ENCODE measurements around the gene MLXIP.
A peak's percentile ranks its signal among the peaks of the same experiment; 100 is the strongest.
"Not testable (repeated sequence)": the region's sequence is repeated elsewhere in the genome, so short reads cannot be mapped to it uniquely, and the experiment has no call there.

Gene MLXIP, protein sequence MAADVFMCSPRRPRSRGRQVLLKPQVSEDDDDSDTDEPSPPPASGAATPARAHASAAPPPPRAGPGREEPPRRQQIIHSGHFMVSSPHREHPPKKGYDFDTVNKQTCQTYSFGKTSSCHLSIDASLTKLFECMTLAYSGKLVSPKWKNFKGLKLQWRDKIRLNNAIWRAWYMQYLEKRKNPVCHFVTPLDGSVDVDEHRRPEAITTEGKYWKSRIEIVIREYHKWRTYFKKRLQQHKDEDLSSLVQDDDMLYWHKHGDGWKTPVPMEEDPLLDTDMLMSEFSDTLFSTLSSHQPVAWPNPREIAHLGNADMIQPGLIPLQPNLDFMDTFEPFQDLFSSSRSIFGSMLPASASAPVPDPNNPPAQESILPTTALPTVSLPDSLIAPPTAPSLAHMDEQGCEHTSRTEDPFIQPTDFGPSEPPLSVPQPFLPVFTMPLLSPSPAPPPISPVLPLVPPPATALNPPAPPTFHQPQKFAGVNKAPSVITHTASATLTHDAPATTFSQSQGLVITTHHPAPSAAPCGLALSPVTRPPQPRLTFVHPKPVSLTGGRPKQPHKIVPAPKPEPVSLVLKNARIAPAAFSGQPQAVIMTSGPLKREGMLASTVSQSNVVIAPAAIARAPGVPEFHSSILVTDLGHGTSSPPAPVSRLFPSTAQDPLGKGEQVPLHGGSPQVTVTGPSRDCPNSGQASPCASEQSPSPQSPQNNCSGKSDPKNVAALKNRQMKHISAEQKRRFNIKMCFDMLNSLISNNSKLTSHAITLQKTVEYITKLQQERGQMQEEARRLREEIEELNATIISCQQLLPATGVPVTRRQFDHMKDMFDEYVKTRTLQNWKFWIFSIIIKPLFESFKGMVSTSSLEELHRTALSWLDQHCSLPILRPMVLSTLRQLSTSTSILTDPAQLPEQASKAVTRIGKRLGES

DNA sequence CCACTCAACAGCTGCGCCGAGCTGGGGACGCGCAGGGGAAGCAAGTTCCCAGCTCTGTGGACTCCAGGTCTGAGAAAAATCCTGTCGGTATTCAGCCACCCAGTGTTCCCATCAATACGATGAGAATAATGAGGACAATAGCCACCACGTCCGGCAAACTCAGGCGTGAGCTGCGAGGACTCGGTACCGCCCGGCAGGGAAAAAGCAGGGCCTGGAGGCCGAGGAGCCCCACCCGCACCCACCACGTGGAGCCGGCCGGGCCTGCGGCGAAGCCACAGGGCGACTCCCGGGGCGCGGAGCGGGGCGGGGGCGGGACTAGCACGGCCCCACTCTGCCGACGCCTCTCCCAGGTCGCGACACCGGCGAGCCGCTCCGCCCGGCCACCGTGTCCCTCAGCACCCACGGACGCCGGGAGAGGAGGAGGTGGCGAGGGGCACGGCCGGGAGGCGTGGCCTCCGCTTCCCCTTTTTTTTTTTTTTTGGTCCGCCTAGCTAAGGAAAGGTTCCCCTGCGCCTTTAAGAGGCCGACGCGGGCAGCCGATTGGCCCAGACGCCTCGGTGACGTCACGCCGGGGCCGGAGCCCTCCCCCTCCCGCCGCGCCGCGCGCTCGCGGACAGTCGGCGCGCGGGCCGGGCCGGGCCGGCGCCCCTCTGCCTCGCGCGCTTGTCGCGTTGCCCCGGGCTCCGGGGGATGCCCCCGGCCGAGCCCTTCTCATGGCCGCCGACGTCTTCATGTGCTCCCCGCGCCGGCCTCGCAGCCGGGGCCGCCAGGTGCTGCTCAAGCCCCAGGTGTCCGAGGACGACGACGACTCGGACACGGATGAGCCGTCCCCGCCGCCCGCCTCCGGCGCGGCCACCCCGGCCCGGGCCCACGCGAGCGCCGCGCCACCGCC, at the start of gene MLXIP:
TSS of gene MLXIP (plus strand) at position 616 of the 892 bp plus-strand sequence. CDS start at position 714, 98 bp downstream.
- DNase-seq (ENCODE audit: low read depth) = peak; percentile 76

DNA sequence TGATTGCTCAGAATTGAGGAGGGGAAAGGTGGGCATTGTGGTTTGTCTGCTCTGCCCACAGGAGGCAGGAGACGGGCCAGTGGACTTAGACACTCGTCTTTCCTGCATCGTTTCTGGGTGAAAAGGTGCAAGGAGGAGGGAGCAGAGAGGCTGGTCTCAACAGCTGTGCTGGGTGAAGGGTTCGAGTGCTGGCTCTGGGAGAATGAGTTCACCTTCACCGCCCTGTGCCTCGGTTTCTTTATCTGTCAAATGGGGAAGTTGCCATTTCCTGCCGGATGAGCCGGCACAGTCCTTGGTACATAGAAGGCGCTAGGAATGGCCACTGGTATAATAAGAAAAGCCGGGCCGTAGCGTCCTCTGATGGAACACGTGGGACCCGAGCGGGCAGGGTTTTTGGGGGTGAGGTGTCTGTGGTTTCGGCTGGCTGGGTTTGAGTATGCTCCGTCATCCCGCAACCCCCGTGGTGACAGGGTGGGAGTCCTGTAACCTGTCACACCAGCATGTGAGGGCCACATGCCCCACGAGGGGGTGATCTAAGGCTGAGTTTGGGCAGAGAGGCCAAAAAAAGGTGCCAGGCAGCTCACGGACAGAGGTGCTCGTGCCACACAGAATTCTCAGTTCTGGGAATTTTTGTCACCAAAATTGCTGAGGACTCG, 49.5 kb upstream of the MLXIP start:
- no peak for DNase-seq (ENCODE audit: low read depth)

GRCh38 chr12:122029620-122030423, 48.7 kb upstream of the MLXIP start:
- no peak for DNase-seq (ENCODE audit: low read depth)

DNA sequence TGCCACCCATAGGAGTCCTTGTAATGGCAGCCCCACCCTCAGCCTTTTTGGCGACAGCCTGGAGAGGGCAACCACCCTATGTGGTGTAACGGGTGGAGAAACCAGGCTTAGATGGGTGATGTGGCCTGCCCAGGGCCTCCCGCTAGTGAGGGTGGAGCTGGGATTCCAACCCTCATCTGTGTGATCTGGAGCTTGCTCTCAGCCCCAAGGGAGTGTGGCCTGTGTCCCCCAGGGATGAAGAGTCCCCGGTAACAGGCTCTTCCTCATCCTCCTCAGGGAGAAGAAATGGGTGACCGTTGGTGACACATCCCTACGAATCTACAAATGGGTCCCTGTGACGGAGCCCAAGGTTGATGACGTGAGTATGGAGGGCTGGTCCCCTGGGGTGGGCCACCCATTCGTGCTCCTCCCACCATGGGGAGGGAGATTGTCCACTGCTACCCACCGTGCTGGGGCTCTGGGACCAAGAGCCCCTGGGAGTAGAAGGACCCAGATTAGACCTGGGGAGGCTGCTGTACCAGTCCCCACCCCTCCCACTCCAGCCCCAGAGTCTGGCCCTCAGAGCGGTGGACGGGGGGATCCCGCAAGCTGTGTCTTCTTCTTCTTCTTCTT, 48.0 kb upstream of the MLXIP start:
- DNase-seq (ENCODE audit: low read depth) = no peak

DNA sequence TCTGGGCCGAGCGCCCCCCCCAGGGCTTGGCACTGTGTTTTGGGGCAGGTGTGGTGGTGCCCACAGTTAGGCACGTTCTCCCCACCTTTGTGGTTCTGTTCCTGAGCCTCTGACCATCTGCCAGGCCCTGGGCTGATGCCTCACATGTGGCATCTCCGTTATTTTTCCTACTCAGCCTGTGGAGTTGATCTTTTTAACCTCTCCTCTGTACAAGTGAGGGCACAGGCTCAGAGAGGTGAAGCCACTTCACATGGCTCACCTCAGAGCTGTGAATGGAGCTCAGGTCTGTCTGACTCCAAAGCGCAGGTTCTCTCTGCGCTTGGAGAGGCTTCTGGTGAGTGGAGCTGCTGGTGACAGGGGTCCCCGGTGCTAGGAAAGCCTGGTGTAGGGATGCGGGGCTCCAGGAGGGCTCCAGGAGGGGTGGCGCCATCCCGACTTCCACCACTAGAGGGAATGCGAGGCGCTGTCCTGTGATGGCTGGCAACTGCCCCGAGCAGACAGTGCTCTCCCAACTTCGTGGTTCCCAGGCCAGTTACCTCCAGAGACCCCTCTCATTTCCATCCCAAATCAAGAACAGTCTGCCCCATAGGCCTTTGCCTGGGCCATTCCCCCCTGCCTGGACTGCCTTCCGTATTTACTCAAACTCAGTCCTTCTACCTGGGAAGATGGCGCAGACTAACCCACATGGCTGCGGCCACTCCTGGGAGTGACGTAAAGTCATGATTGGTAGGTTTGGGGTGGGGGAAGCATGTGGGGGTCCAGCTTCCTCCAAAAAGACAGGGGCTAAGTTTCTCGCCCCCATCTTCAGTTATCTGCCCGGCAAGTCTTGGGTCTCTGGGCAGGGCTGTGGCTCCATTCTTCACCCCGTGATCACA, 47.0 kb upstream of the MLXIP start:
- DNase-seq (ENCODE audit: low read depth) = no peak

DNA sequence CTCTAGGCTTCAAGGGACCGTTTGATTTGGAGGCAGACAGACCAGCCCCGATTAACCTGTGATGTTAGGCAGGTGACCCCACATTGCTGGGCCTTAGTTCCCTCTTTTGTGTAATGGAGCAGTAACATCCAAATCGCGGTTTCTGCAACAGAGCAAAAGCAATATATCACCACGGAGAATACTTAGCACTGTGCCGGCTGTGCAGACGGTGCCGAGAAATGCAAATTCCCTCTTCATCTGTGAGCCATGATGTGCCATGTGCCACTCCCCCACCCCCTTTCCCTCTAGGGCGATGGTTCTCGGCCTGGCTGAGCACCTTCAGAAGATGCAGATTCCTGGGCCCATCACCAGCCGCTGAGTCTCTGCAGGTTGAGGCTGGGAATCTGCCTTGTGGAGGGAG, 46.0 kb upstream of the MLXIP start:
- DNase-seq (ENCODE audit: low read depth) = no peak

- DNase-seq (ENCODE audit: low read depth) = no peak
These were observed 43.3 kb upstream of the MLXIP start for GRCh38 chr12:122035292-122035691.

- DNase-seq (ENCODE audit: low read depth) = no peak
These were observed 42.4 kb upstream of the MLXIP start for GRCh38 chr12:122036153-122036552.

DNA sequence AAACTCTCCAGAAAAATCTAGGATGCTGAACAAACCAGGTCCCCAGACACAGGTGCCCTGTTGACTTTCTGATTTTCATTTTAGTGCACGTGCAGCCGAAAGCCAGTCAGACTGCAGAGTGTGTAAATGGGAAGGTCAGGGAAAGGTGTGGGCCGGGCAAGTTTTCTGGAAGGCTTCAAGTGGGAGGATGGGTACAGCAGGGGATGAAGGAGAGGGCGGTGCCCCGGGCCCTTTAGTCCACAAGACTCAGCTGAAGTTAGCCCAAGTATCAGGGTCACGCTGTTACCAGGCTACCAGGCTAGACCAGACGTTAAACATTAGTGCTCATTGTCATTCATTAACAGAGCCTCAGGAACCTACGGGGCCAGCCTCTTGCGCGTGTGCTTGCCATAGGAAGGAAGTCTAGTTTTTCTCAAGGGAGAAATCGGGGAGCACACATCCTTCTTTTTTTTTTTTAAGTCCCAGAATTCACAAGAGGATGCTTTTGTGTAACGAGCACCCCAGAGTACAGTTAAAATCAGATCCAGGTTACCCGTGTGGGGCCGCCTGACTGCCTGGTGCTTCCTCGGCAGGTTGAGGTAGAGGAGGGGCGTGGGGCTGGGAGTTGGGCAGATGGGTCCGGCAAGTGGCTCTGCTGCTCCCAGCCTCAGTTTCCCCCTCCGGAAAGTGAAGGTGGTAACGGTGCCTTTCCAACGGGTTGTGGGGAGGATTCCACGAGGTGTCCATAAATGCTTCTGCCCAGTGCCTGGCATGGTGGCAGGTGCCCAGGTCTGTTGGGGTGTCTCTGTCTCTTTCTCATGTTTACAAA, 37.8 kb upstream of the MLXIP start:
- DNase-seq (ENCODE audit: low read depth) = no peak

DNA sequence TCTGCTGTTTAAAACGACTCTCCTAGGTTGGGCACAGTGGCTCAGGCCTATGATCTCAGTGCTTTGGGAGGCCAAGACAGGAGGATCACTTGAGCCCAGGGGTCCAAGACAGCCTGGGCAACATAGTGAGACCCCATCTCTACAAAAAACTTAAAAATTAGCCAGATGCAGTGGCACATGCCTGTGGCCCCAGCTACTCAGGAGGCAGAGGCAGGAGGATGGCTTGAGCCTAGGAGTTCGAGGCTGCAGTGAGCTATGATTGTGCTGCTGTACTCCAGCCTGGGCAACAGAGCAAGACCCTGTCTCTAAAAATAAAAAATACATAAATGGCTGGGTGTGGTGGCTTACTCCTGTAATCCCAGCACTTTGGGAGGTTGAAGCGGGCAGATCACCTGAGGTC, 37.1 kb upstream of the MLXIP start:
- not testable (repeated sequence) for DNase-seq (ENCODE audit: low read depth)

GRCh38 chr12:122042910-122043309, 35.6 kb upstream of the MLXIP start:
- no peak for DNase-seq (ENCODE audit: low read depth)

DNA sequence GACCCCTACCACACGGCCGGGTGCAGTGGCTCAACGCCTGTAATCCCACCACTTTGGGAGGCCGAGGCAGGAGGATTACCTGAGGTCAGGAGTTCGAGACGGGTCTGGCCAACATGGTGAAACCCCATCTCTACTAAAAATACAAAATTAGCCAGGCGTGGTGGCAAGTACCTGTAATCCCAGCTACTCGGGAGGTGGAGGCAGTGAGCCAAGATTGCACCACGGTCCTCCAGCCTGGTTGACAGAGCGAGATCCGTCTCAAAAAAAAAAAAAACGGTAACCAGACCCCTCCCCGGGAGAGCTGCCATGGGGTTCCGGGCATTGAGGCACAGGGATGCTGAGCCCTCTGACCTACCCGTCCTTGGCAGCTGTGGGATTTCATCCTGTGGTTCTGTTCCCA, 35.1 kb upstream of the MLXIP start:
- DNase-seq (ENCODE audit: low read depth) = no peak

GRCh38 chr12:122045262-122045661, 33.3 kb upstream of the MLXIP start:
- DNase-seq (ENCODE audit: low read depth) = no peak

- no peak for DNase-seq (ENCODE audit: low read depth)
These were observed 32.4 kb upstream of the MLXIP start for GRCh38 chr12:122046145-122046544.

DNA sequence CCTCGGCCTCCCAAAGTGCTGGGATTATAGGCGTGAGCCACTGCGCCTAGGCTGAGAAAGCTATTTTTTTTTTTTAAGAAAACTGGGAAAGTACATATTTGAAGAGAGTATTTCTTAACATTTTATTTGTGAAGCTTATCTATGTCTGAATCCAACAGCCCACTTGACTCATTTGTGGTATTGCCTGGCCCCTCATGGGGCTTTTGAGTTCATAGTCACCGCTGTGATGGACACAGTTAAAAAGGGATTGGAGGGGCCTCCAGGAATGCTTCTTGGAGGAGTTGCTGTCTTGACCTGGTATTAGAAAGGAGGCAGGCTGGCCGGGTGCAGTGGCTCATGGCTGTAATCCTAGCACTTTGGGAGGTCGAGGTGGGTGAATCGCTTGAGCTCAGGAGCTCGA, 30.4 kb upstream of the MLXIP start:
- DNase-seq (ENCODE audit: low read depth) = no peak

DNA sequence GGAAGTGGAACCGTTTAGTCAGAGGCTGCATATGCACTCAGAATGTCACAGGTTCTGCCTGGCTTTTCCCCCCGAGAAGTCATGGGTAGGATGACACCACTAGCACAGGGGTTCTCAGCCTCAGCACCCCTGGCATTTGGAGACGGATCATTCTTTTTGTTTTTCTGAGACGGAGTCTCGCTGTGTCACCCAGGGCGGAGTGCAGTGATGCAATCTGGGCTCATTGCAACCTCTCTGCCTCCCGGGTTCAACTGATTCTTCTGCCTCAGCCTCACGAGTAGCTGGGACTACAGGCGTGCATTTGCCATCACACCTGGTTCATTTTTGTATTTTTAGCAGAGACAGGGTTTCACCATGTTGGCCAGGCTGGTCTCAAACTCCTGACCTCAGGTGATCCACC, 28.7 kb upstream of the MLXIP start:
- no peak for DNase-seq (ENCODE audit: low read depth)

DNA sequence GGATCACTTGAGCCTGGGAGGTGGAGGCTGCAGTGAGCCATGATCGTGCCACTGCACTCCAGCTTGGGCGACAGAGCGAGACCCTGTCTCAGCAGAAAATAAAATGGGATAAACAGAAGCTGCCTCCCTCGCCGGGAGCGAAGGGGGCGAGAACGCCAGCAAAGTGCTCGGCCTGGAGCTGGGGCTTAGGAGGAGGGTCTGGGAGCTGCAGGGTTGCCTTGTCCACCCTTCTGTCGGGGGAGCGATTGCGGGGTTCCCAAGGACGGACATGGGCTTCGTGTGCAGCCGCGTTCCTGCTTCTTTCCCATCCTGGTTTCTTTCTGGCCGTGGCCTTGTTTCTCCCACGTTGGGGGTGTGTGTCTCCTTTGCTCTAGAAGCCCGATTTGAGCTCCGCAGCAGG, 27.9 kb upstream of the MLXIP start:
- no peak for DNase-seq (ENCODE audit: low read depth)

DNA sequence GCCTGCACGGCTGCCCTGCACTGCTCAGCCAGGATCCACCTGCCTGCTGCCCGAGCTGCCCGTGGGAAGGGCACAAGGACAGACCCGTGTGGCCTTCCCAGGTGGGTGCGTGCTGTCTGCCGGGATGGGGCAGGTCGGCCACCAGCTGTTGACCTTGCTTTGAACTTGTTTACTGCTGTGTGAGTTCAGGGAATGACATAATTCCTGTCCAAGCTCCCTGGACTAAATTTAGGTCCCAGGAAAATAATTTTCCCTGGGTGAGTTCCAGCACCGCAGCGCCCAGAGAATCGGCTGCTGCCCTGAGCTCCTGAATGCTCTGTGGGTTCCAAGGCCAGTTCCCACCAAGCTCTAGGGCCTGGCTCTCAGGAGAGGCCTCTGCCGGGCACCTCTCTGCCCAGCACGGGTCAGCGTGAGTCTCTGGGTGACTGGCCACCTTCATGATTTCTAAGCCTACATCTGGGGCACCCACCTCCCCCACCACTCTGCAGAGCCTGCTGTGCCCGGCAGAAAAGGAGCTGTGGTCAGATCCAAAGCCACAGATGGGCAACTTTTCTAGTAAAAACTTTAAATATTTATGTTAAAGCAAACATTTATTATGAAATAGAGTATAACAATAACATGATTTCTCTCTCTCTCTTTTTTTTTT, 27.2 kb upstream of the MLXIP start:
- no peak for DNase-seq (ENCODE audit: low read depth)
